ENCODE measurements around the gene SH2D3C.

Gene SH2D3C

DNA sequence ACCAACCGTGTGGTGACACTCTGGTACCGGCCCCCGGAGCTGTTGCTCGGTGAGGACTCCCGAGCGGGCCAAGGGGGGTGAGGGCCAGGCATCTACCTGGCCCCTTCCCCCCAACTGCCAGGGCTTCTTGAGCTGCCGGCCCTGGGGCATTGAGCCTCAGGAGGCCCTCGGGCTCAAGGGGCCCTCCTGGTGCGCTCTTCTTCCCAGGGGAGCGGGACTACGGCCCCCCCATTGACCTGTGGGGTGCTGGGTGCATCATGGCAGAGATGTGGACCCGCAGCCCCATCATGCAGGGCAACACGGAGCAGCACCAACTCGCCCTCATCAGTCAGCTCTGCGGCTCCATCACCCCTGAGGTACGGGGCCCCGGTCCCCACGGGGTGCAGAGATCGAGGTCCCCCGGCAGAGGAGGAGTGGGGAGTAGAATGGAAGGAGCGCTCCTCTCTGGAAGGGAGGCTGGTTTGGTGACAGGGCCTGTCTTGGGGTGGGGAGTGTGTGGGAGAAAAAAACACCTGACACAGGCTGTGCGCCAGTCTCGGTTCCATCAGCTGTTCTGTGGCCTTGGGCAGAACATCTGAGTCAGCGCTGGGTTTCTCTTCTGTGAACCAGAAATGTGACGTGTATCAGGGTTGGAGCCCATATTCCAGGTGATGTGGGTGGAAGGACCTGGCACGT is 10.0 kb upstream of the SH2D3C start:
- Histone ChIP-seq H3K14ac (ENCODE audit: low read length) (no peak overlapping the region), H3K27ac (ENCODE audit: low read depth, low read length) (no peak overlapping the region), H2BK120ac (ENCODE audit: insufficient read depth, low read length, poor library complexity) (no peak overlapping the region), H3K18ac (ENCODE audit: low read length) (no peak overlapping the region), H2BK5ac (ENCODE audit: low read depth, low read length, poor library complexity) (no peak overlapping the region), H3K23ac (ENCODE audit: low read length) (no peak overlapping the region), H3K4me1 (ENCODE audit: control insufficient read depth in 1 of 2, insufficient read depth in 2 of 2, low read length in 2 of 2) (peaks cover 0 to 3% of the 10 kb centered on the region in 2 experiments), H3K9ac (ENCODE audit: low read length) (no peak overlapping the region), H3K4me2 (ENCODE audit: low read length) (no peak overlapping the region), H4K12ac (ENCODE audit: low read depth, low read length) (no peak overlapping the region), H3K4me3 (ENCODE audit: low read depth, low read length) (no peak overlapping the region), H2BK12ac (ENCODE audit: low read length) (no peak overlapping the region), H4K91ac (ENCODE audit: low read depth, low read length) (no peak overlapping the region), H2AK5ac (ENCODE audit: low read length) (no peak overlapping the region), H4K8ac (ENCODE audit: low read depth, low read length) (no peak overlapping the region), H3K79me2 (ENCODE audit: control insufficient read depth, insufficient read depth, low read length, poor library complexity) (peaks cover 8% of the 10 kb centered on the region), H3K9me3 (ENCODE audit: insufficient read depth, low read depth, low read length) (no peaks in the 10 kb centered on the region), H2AFZ (ENCODE audit: insufficient read depth, low read length, poor library complexity) (no peak overlapping the region), H3K36me3 (ENCODE audit: control insufficient read depth in 1 of 2, insufficient read depth in 2 of 2, low read length in 2 of 2) (peaks cover 56% of the 10 kb centered on the region in 2 experiments), H3K27me3 (ENCODE audit: insufficient read depth, low read length) (no peaks in the 10 kb centered on the region), H3K79me1 (ENCODE audit: low read length) (peaks cover 6% of the 10 kb centered on the region), H3K4ac (ENCODE audit: low read depth, low read length) (peak overlapping the region; percentile 69)
- WGBS (ENCODE audit: extremely low coverage, insufficient coverage, insufficient read length) = no CpG with 5 or more reads among the region's 26 CpGs
- no peak for DNase-seq

DNA sequence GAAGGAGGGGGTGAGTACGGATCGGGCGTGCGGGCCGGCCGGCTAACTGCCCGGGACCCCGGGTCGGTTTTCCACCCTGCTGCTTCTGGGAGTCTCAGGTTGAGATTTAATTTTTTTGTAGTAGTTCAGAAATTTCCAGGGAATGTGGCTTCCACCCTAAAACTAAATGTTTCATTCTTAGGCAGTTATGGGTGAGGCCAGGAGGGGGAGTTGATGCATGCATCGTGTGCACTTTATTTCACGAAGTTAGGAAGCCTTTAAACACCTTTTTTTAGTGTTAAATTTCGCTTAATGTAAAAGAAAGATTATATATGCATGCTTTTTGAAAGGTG is 8.3 kb upstream of the SH2D3C start:
- Histone ChIP-seq H3K4ac (ENCODE audit: low read depth, low read length) (peak overlapping the region; percentile 97), H2BK120ac (ENCODE audit: insufficient read depth, low read length, poor library complexity) (no peak overlapping the region), H3K79me1 (ENCODE audit: low read length) (peaks cover 6% of the 10 kb centered on the region), H3K4me3 (ENCODE audit: low read depth, low read length) (peak overlapping the region; percentile 93), H3K27me3 (ENCODE audit: insufficient read depth, low read length) (no peaks in the 10 kb centered on the region), H3K14ac (ENCODE audit: low read length) (peak overlapping the region; percentile 59), H4K8ac (ENCODE audit: low read depth, low read length) (no peak overlapping the region), H3K79me2 (ENCODE audit: control insufficient read depth, insufficient read depth, low read length, poor library complexity) (peaks cover 8% of the 10 kb centered on the region), H3K36me3 (ENCODE audit: control insufficient read depth in 1 of 2, insufficient read depth in 2 of 2, low read length in 2 of 2) (peaks cover 44 to 45% of the 10 kb centered on the region in 2 experiments), H4K12ac (ENCODE audit: low read depth, low read length) (no peak overlapping the region), H3K9me3 (ENCODE audit: insufficient read depth, low read depth, low read length) (no peaks in the 10 kb centered on the region), H4K91ac (ENCODE audit: low read depth, low read length) (peak overlapping the region; percentile 96), H3K4me1 (ENCODE audit: control insufficient read depth in 1 of 2, insufficient read depth in 2 of 2, low read length in 2 of 2) (peaks cover 0 to 3% of the 10 kb centered on the region in 2 experiments), H3K9ac (ENCODE audit: low read length) (no peak overlapping the region), H3K23ac (ENCODE audit: low read length) (no peak overlapping the region), H2BK5ac (ENCODE audit: low read depth, low read length, poor library complexity) (peak overlapping the region; percentile 95), H3K27ac (ENCODE audit: low read depth, low read length) (peak overlapping the region; percentile 93), H3K18ac (ENCODE audit: low read length) (peak overlapping the region; percentile 98), H2BK12ac (ENCODE audit: low read length) (no peak overlapping the region), H2AK5ac (ENCODE audit: low read length) (no peak overlapping the region), H2AFZ (ENCODE audit: insufficient read depth, low read length, poor library complexity) (no peak overlapping the region), H3K4me2 (ENCODE audit: low read length) (peak overlapping the region; percentile 82)
- no CpG with 5 or more reads among the region's 12 CpGs for WGBS (ENCODE audit: extremely low coverage, insufficient coverage, insufficient read length)
- peak in 1 of 2 donors; percentile 19 for DNase-seq

DNA sequence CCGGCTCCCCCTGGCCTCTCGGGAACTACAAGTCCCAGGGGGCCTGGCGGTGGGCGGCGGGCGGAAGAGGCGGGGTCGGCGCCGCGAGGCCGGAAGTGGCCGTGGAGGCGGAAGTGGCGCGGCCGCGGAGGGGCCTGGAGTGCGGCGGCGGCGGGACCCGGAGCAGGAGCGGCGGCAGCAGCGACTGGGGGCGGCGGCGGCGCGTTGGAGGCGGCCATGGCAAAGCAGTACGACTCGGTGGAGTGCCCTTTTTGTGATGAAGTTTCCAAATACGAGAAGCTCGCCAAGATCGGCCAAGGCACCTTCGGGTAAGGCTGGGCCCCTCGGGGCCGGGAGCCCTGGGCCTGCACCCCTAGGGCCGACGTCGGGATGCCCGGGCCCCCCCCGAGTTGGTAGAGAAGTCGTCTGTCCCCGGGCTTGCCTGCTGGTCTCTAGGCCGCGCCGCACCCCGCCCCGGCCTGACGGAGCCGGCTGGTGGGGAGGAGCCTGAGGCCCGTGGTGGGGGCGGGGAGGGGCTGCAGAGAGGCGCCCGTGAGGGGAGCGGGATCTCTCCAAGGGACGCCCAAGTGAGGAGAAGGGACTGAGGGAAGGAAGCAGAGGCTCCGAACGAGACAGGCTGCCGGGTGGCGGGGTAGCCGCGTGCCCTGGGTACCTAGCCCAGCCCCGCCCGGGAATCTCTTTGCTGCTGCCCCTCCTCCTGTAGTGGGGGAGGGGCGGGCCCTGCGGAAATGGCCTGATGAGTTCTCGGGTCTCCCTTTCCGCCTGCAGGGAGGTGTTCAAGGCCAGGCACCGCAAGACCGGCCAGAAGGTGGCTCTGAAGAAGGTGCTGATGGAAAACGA is 7.7 kb upstream of the SH2D3C start, which contains the start of gene CDK9:
TSS of gene CDK9 (plus strand) at position 102 of the 840 bp plus-strand sequence. CDS start at position 217, 115 bp downstream.
- Histone ChIP-seq H2BK5ac (ENCODE audit: low read depth, low read length, poor library complexity) (peak within 1 kb of the TSS; percentile 95), H3K4me2 (ENCODE audit: low read length) (peak within 1 kb of the TSS; percentile 93), H2AFZ (ENCODE audit: insufficient read depth, low read length, poor library complexity) (peak within 1 kb of the TSS; percentile 86), H4K91ac (ENCODE audit: low read depth, low read length) (peak within 1 kb of the TSS; percentile 96), H2AK5ac (ENCODE audit: low read length) (peak within 1 kb of the TSS; percentile 95), H3K18ac (ENCODE audit: low read length) (peak within 1 kb of the TSS; percentile 98), H3K4ac (ENCODE audit: low read depth, low read length) (peak within 1 kb of the TSS; percentile 97), H3K4me1 (ENCODE audit: control insufficient read depth in 1 of 2, insufficient read depth in 2 of 2, low read length in 2 of 2) (peaks cover 0 to 3% of the 10 kb centered on the region in 2 experiments), H2BK12ac (ENCODE audit: low read length) (peak within 1 kb of the TSS; percentile 29), H3K27ac (ENCODE audit: low read depth, low read length) (peak within 1 kb of the TSS; percentile 93), H4K12ac (ENCODE audit: low read depth, low read length) (peak within 1 kb of the TSS; percentile 90), H2BK120ac (ENCODE audit: insufficient read depth, low read length, poor library complexity) (peak within 1 kb of the TSS; percentile 94), H4K8ac (ENCODE audit: low read depth, low read length) (peak within 1 kb of the TSS; percentile 92), H3K27me3 (ENCODE audit: insufficient read depth, low read length) (no peaks in the 10 kb centered on the region), H3K23ac (ENCODE audit: low read length) (no peak within 1 kb of the TSS), H3K36me3 (ENCODE audit: control insufficient read depth in 1 of 2, insufficient read depth in 2 of 2, low read length in 2 of 2) (peaks cover 39% of the 10 kb centered on the region in 2 experiments), H3K4me3 (ENCODE audit: low read depth, low read length) (peak within 1 kb of the TSS; percentile 93), H3K9me3 (ENCODE audit: insufficient read depth, low read depth, low read length) (no peaks in the 10 kb centered on the region), H3K9ac (ENCODE audit: low read length) (peak within 1 kb of the TSS; percentile 75), H3K79me1 (ENCODE audit: low read length) (peaks cover 6% of the 10 kb centered on the region), H3K79me2 (ENCODE audit: control insufficient read depth, insufficient read depth, low read length, poor library complexity) (peaks cover 8% of the 10 kb centered on the region), H3K14ac (ENCODE audit: low read length) (peak within 1 kb of the TSS; percentile 98)
- peak; percentile 81 to 92 for DNase-seq
- WGBS (ENCODE audit: extremely low coverage, insufficient coverage, insufficient read length) = no CpG with 5 or more reads among the region's 75 CpGs

DNA sequence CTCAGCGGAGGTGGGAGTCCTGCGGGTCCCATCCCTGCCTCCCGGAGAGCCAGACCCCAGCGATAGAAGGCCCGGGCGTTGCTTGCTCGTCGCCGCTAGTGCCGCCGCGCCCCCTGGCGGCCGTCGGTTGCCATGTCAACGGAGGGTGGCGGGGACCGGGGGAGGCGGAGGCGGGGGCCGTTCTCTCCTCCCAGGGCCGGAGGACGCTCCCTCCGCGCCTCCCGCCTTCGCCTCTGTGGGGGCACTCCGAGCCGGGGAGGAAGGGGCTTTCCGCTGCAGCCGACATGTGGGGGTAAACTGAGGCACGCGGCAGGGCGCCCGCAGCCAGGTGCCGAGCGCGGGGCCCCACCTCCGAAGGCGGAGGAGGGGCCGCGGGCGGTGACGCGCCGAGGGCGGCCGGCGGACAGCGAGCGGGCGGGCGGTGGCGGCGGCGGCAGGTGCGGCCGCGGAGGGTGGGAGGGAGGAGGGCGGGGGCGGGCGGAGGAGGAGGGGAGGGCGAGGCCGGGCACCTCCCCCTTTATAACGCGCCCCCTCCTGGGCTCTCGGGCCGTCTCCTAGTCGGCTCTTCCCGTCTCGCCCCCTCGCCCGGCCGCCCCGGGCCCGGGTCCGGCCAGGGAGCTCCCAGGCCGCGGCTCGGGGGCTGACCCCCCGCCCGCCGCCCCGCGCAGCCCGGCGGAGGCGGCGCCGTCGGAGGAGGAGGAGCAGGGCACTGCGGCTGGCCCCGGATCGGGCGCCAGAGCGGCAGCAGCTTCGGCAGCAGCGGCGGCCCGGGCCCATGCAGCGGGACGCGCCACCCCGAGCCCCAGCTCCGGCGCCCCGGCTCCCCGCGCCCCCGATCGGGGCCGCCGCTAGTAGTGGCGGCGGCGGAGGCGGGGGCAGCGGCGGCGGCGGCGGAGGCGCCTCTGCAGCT is 6.8 kb upstream of the SH2D3C start:
- Histone ChIP-seq H2BK5ac (ENCODE audit: low read depth, low read length, poor library complexity) (peak overlapping the region; percentile 77), H4K91ac (ENCODE audit: low read depth, low read length) (peak overlapping the region; percentile 84), H4K8ac (ENCODE audit: low read depth, low read length) (peak overlapping the region; percentile 54), H3K4me3 (ENCODE audit: low read depth, low read length) (peak overlapping the region; percentile 82), H3K9ac (ENCODE audit: low read length) (peak overlapping the region; percentile 54), H3K79me2 (ENCODE audit: control insufficient read depth, insufficient read depth, low read length, poor library complexity) (peaks cover 8% of the 10 kb centered on the region), H2BK120ac (ENCODE audit: insufficient read depth, low read length, poor library complexity) (peak overlapping the region; percentile 13), H3K27ac (ENCODE audit: low read depth, low read length) (peak overlapping the region; percentile 78), H3K14ac (ENCODE audit: low read length) (peak overlapping the region; percentile 54), H3K18ac (ENCODE audit: low read length) (peak overlapping the region; percentile 74), H3K27me3 (ENCODE audit: insufficient read depth, low read length) (no peaks in the 10 kb centered on the region), H3K23ac (ENCODE audit: low read length) (no peak overlapping the region), H3K4ac (ENCODE audit: low read depth, low read length) (peak overlapping the region; percentile 49), H3K79me1 (ENCODE audit: low read length) (peaks cover 6% of the 10 kb centered on the region), H2BK12ac (ENCODE audit: low read length) (no peak overlapping the region), H3K4me1 (ENCODE audit: control insufficient read depth in 1 of 2, insufficient read depth in 2 of 2, low read length in 2 of 2) (peaks cover 0 to 3% of the 10 kb centered on the region in 2 experiments), H3K36me3 (ENCODE audit: control insufficient read depth in 1 of 2, insufficient read depth in 2 of 2, low read length in 2 of 2) (peaks cover 31 to 32% of the 10 kb centered on the region in 2 experiments), H2AK5ac (ENCODE audit: low read length) (no peak overlapping the region), H2AFZ (ENCODE audit: insufficient read depth, low read length, poor library complexity) (peak overlapping the region; percentile 86), H4K12ac (ENCODE audit: low read depth, low read length) (peak overlapping the region; percentile 79), H3K9me3 (ENCODE audit: insufficient read depth, low read depth, low read length) (no peaks in the 10 kb centered on the region), H3K4me2 (ENCODE audit: low read length) (peak overlapping the region; percentile 93)
- no CpG with 5 or more reads among the region's 123 CpGs for WGBS (ENCODE audit: extremely low coverage, insufficient coverage, insufficient read length)
- DNase-seq = peak; percentile 77 to 91
